ENCODE data around the gene TGFA. TPM values are rescaled to one million over a fixed set of nuclear protein-coding genes. Genes with fewer than 3 reads are reported as not detected.

The TGFA gene
- total RNA-seq, 1 experiment from 2014 or later = 22.5 TPM

GRCh38 chr2:70596293-70596692 is 42.7 kb upstream of the TGFA start:
- Mint-ChIP-seq H3K4me1 (ENCODE audit: insufficient read depth, unreplicated experiment) (peaks cover 18% of the 10 kb centered on the region), H3K9me3 (ENCODE audit: unreplicated experiment) (peaks cover 17% of the 10 kb centered on the region), H3K27me3 (ENCODE audit: insufficient read depth, unreplicated experiment) (no peaks in the 10 kb centered on the region), H3K4me3 (ENCODE audit: unreplicated experiment) (no peak overlapping the region), H3K36me3 (ENCODE audit: insufficient read depth, unreplicated experiment) (no peaks in the 10 kb centered on the region), H3K27ac (ENCODE audit: low read depth, unreplicated experiment) (peak overlapping the region; percentile 97)
- BruUV-seq (replicated peaks) = no TSS peak
- no peak for TF ChIP-seq CTCF (IDR thresholded peaks at IDR 0.05; ENCODE audit: unreplicated experiment)
- DNase-seq (ENCODE audit: unreplicated experiment) = peak; percentile 83
- ChIA-PET CTCF (interaction anchor here (0.6 to 1.5 kb wide), 4 partner anchors 9 to 35 kb away, joined by 3 read pairs; no protein-coding TSS in a partner anchor), POLR2A (interaction anchor here (1.0 to 2.8 kb wide), 10 partner anchors 8 to 303 kb away, joined by 3 to 26 read pairs (median 4); partner anchors contain the start of gene SNRPG)
- intact Hi-C loops (cut with micrococcal nuclease) = no loop called here

- Mint-ChIP-seq H3K4me1 (ENCODE audit: insufficient read depth, unreplicated experiment) (no peaks in the 10 kb centered on the region), H3K36me3 (ENCODE audit: insufficient read depth, unreplicated experiment) (no peaks in the 10 kb centered on the region), H3K27me3 (ENCODE audit: insufficient read depth, unreplicated experiment) (no peaks in the 10 kb centered on the region), H3K27ac (ENCODE audit: low read depth, unreplicated experiment) (no peak overlapping the region), H3K9me3 (ENCODE audit: unreplicated experiment) (no peaks in the 10 kb centered on the region), H3K4me3 (ENCODE audit: unreplicated experiment) (no peak overlapping the region)
- ChIA-PET POLR2A (interaction anchor here (1.5 kb wide), 1 partner anchor 13 kb away, joined by 6 read pairs; no protein-coding TSS in a partner anchor), CTCF (interaction anchor here (1.1 kb wide), 1 partner anchor 242 kb away, joined by 3 read pairs; no protein-coding TSS in a partner anchor)
- intact Hi-C loops (cut with micrococcal nuclease) = no loop called here
- no peak for DNase-seq (ENCODE audit: unreplicated experiment)
- no peak for TF ChIP-seq CTCF (IDR thresholded peaks at IDR 0.05; ENCODE audit: unreplicated experiment)
- BruUV-seq (replicated peaks) = no TSS peak
Observed at GRCh38 chr2:70583091-70583490, 29.5 kb upstream of the TGFA start.

DNA sequence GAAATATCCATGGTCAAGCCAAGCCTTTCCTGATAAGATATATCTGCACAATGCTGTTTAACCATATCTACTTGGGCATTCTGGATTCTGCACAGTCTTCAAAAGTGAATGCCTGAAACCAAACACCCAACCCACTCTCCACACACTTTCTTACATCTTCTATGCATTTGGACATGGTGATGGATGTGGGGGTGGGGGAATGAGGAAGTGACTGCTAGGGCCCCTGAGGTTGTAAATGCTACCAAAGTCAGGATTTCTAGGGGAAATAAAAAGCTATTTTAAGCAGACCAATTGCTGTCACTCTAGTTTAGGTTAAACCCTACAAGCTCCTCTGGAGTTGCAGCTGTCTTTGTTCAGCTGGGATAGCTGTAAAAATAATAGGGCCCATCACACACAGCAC is 26.7 kb upstream of the TGFA start:
- Mint-ChIP-seq H3K4me1 (ENCODE audit: insufficient read depth, unreplicated experiment) (no peaks in the 10 kb centered on the region), H3K27me3 (ENCODE audit: insufficient read depth, unreplicated experiment) (no peaks in the 10 kb centered on the region), H3K27ac (ENCODE audit: low read depth, unreplicated experiment) (no peak overlapping the region), H3K36me3 (ENCODE audit: insufficient read depth, unreplicated experiment) (no peaks in the 10 kb centered on the region), H3K9me3 (ENCODE audit: unreplicated experiment) (no peaks in the 10 kb centered on the region), H3K4me3 (ENCODE audit: unreplicated experiment) (no peak overlapping the region)
- CTCF ChIA-PET = interaction anchor here (0.7 to 1.7 kb wide), 2 partner anchors 9 to 35 kb away, joined by 3 to 10 read pairs; no protein-coding TSS in a partner anchor
- no peak for TF ChIP-seq CTCF (IDR thresholded peaks at IDR 0.05; ENCODE audit: unreplicated experiment)
- POLR2A ChIA-PET = interaction anchor here (1.6 to 2.1 kb wide), 2 partner anchors 10 to 27 kb away, joined by 4 to 15 read pairs; partner anchors contain the start of gene TGFA
- no peak for DNase-seq (ENCODE audit: unreplicated experiment)
- BruUV-seq (replicated peaks) = no TSS peak
- intact Hi-C loops (cut with micrococcal nuclease) = no loop called here

GRCh38 chr2:70574618-70575017 is 21.0 kb upstream of the TGFA start:
- DNase-seq (ENCODE audit: unreplicated experiment) = no peak
- no peak overlapping the region for H3K4me3 Mint-ChIP-seq (ENCODE audit: unreplicated experiment)
- no TSS peak for BruUV-seq (replicated peaks)
- H3K4me1 Mint-ChIP-seq (ENCODE audit: insufficient read depth, unreplicated experiment) = peaks cover 25% of the 10 kb centered on the region
- no peak for TF ChIP-seq CTCF (IDR thresholded peaks at IDR 0.05; ENCODE audit: unreplicated experiment)
- peaks cover 7% of the 10 kb centered on the region for H3K9me3 Mint-ChIP-seq (ENCODE audit: unreplicated experiment)
- no peaks in the 10 kb centered on the region for H3K36me3 Mint-ChIP-seq (ENCODE audit: insufficient read depth, unreplicated experiment)
- ChIA-PET CTCF (interaction anchor here (0.8 to 1.2 kb wide), 2 partner anchors 22 to 234 kb away, joined by 3 read pairs; no protein-coding TSS in a partner anchor), POLR2A (interaction anchor here (0.6 to 1.1 kb wide), 4 partner anchors 8 to 1395 kb away, joined by 3 to 5 read pairs (median 4); no protein-coding TSS in a partner anchor)
- H3K27me3 Mint-ChIP-seq (ENCODE audit: insufficient read depth, unreplicated experiment) = no peaks in the 10 kb centered on the region
- no peak overlapping the region for H3K27ac Mint-ChIP-seq (ENCODE audit: low read depth, unreplicated experiment)
- intact Hi-C loops (cut with micrococcal nuclease) = no loop called here

Measured in MCF 10A (cell line).